DOHH2 (cell line): ENCODE data around the gene TOB2.

Experiments
- CTCF ChIP-seq: fragments of 200-600 bp; sonication (generic); IDR thresholded peaks from one replicate; pipeline ENCODE4 v1.5.1; 2014; ENCODE audit warnings: antibody characterized with exemption, mild to moderate bottlenecking, low read depth, low read length; ENCODE audit not compliant: poor library complexity, severe bottlenecking
- EZH2phosphoT487 ChIP-seq: fragments of 200-600 bp; sonication (generic); IDR thresholded peaks from 2 replicates; pipeline ENCODE4 v1.6.1; 2017; ENCODE audit warnings: borderline replicate concordance, mild to moderate bottlenecking, antibody characterized with exemption, low read length, moderate library complexity, mixed read lengths

- no peak for TF ChIP-seq CTCF
- TF ChIP-seq EZH2phosphoT487 = no peak
Observed at GRCh38 chr22:41446639-41447434, at the start of gene TOB2.
